ENCODE measurements around the gene PARD3B.
"Not testable (repeated sequence)": the region's sequence is repeated elsewhere in the genome, so short reads cannot be mapped to it uniquely, and the experiment has no call there.

GRCh38 chr2:205493528-205493927, 948.3 kb downstream of the PARD3B start:
- TF ChIP-seq POLR2A (IDR thresholded peaks at IDR 0.05) = not testable (repeated sequence)
- TF ChIP-seq, protein P1, sequence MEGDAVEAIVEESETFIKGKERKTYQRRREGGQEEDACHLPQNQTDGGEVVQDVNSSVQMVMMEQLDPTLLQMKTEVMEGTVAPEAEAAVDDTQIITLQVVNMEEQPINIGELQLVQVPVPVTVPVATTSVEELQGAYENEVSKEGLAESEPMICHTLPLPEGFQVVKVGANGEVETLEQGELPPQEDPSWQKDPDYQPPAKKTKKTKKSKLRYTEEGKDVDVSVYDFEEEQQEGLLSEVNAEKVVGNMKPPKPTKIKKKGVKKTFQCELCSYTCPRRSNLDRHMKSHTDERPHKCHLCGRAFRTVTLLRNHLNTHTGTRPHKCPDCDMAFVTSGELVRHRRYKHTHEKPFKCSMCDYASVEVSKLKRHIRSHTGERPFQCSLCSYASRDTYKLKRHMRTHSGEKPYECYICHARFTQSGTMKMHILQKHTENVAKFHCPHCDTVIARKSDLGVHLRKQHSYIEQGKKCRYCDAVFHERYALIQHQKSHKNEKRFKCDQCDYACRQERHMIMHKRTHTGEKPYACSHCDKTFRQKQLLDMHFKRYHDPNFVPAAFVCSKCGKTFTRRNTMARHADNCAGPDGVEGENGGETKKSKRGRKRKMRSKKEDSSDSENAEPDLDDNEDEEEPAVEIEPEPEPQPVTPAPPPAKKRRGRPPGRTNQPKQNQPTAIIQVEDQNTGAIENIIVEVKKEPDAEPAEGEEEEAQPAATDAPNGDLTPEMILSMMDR (IDR thresholded peaks at IDR 0.05) = not testable (repeated sequence)

Data from lower leg skin (tissue), 3 donors.